HG03280 (cell line): ENCODE data around the gene SLC22A1.
"Not testable (repeated sequence)": the region's sequence is repeated elsewhere in the genome, so short reads cannot be mapped to it uniquely, and the experiment has no call there.

Experiments
- ATAC-seq: cut with Tn5 transposase; IDR thresholded peaks from one replicate; pipeline ENCODE4 v1.9.1; 2021; ENCODE audit warnings: mild to moderate bottlenecking, moderate library complexity; ENCODE audit not compliant: unreplicated experiment

Gene SLC22A1

DNA sequence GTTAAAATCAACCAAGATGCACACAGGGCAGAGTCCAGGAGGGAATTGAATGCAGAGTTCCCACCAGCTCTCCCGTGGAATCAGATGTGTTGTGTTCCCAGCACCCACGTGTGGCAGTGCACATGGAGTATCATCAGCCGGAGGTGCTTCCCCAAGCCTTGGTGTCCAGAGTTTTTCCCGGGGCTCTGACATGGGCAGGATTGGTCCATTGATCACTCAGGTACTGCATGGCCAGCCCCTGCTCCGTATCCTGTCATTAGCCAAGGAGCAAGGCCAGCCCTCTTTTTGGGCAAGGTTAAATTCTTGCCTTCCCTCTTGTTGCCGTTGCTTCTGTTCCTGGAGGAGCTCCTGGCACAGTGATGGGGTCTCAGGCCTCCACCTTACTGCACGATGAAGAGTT lies 28.6 kb upstream of the SLC22A1 start:
- ATAC-seq: no peak

DNA sequence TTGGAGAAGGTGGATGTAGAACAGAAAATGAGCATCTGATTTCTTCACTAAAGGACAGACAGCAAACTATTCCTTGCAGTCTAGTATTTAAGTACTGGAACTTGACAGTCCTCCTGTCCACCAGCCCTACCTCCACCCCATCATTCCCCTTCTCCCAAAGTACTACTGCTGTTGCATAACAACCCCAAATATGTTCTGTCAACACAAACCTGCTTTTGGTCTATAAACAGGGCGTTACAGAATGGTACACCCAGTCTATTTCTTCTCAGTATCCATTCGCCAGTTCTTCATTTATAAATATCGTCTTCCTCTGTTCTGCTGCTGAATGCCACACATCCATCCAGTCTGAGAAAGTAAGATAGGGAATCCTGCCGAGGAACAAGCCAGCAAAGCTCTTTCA lies 27.7 kb upstream of the SLC22A1 start:
- no peak for ATAC-seq

DNA sequence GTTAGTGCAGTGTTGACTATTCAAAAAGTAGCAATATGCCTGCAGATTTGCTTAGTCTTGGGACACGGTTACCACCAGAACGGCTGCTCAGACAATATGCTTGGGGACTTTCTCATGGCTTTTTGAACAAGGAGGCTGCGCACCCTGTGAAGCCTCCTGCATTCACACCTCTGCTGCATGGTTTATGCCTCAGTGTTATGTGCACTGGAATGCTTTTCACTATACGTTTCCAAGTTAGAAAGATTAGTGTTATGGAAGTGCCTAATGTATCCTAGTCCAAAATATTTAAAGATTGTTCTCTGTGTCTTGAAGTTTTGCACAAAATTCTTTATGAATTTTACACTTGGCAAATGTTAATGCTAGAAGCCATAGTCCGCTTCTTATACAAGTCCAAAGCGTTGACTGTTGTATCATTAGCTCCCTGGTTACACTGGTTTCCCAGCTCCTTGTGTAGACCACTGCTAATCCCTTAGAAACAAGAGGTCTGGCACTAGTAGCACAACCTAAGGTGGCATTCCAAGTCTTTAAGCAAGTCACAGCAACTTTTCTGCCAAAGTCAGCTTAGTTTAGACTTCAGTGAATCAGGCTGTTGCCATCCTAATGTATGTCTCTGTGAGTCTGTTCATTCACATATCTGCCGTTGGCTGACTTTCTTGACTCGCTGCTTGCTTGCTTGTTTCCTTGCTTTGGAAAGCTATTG lies 26.3 kb upstream of the SLC22A1 start:
- ATAC-seq: no peak

DNA sequence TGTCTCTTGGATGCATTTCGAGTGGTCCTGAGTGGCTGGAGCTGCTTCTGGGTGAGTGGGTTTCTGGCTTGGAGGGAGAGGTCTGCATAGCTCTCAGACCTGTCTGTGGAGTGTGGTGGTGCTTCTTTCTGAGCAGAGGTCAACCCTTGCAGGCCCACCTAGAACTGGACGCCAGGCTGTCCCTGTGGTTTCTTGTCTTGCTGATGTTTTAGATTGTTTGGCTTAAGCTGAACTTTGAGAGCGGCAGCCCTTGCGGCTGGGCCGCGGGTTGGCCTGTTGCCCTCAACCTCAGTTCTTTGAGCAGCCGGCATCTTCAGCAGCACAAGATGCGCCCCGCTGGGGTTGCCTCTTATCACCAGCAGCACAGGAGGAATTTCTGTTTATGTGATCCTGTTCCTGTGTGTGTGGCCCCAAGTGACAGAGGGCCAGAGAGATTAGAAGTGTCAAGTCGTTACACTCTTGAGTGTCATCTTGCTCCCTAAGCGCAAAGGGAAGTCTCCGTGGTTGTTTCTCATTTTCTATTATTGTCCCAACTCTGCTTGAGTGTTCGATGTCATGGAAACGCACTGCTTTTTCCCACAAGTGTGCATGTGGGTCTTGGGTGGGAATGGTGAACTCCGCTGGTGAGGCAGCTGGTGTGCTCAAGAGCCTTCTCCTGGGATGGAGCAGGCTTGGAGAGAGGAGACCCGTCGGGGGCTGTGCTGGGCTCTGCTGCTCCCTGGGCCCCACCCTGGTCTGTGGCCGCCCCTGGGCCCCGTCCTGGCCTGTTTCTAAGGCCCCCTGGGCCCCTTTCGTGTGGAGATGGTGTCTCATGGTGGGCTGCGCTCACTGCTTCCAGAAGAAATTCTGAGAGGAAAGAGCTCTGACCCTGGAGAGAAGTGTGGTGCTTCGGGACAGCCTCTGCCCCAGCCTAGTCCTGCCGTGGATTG lies 20.1 kb upstream of the SLC22A1 start:
- no peak for ATAC-seq

DNA sequence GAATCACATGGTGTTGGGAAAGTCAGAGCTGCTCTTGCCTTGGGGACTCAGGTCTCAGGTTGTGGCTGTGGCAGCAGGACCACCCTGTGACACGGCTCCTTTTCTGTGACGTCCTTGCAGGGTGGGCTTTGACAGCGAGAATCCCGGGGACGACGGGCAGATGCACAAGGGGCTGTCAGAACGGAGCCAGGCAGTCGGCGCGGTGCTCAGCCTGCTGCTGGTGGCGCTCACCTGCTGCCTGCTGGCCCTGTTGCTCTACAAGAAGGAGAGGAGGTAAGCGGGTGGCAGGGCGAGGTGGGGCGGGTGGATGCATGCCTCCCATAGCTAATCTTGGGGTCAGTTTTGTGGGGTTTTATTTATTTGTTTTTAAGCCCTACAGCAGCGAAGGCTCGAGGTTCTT lies 19.2 kb upstream of the SLC22A1 start:
- ATAC-seq: no peak

DNA sequence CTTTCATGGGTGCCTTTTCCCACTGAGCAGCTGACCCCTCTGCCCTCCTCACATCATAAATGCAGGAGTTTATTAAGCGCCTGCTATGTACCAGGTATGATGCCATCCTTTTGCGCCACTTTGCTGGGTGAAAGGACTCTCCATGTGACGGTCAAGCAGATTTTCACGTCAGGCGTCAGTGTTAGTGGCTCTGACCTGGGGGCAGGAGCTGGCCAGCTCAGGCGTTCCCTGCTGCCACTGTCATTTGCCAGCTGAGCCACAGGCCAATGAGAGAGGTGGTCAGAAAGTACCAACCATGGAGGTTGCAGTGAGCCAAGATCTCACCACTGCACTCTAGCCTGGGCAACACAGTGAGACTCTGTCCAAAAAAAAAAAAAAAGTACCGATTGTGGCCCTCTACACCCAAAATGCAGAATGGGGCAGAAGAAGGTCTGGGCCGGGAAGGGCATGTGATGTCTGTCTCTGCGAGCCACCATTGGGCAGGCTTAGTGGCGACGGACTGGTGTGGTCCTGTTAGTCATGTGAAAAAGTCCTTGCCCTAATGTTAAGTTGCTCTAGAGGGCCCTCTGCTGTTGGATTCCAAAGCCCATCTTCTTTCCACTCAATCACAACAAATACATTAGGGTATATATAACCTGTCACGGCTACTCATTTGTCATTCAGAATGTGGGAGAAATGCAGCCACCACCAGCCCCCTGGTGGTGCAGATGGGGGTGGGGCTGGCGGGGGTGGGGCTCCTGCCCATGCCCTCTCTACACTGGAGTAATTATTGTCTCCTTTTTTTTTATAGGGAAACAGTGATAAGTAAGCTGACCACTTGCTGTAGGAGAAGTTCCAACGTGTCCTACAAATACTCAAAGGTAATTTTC lies 18.4 kb upstream of the SLC22A1 start:
- peak; percentile 45 for ATAC-seq

DNA sequence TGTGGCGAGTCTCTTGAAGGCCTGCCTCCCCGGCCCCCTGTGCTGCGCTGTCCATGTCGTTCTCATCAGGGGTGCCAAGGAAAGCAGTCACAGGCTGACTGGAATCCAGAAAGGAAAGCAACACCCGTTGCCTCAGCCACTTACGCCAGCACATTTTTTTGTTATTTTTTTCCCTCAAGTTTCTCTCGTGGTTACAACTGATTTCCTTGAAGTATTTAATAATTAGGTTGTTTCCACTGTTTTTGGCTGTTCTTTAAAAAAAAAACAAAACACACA lies 17.9 kb upstream of the SLC22A1 start:
- ATAC-seq: no peak

DNA sequence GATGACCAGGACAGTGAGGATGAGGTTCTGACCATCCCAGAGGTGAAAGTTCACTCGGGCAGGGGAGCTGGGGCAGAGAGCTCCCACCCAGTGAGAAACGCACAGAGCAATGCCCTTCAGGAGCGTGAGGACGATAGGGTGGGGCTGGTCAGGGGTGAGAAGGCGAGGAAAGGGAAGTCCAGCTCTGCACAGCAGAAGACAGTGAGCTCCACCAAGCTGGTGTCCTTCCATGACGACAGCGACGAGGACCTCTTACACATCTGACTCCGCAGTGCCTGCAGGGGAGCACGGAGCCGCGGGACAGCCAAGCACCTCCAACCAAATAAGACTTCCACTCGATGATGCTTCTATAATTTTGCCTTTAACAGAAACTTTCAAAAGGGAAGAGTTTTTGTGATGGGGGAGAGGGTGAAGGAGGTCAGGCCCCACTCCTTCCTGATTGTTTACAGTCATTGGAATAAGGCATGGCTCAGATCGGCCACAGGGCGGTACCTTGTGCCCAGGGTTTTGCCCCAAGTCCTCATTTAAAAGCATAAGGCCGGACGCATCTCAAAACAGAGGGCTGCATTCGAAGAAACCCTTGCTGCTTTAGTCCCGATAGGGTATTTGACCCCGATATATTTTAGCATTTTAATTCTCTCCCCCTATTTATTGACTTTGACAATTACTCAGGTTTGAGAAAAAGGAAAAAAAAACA lies 16.6 kb upstream of the SLC22A1 start:
- ATAC-seq: no peak

DNA sequence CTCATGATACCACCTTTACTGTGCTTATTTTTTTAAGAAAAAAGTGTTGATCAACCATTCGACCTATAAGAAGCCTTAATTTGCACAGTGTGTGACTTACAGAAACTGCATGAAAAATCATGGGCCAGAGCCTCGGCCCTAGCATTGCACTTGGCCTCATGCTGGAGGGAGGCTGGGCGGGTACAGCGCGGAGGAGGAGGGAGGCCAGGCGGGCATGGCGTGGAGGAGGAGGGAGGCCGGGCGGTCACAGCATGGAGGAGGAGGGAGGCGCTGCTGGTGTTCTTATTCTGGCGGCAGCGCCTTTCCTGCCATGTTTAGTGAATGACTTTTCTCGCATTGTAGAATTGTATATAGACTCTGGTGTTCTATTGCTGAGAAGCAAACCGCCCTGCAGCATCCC lies 15.6 kb upstream of the SLC22A1 start:
- ATAC-seq: no peak

DNA sequence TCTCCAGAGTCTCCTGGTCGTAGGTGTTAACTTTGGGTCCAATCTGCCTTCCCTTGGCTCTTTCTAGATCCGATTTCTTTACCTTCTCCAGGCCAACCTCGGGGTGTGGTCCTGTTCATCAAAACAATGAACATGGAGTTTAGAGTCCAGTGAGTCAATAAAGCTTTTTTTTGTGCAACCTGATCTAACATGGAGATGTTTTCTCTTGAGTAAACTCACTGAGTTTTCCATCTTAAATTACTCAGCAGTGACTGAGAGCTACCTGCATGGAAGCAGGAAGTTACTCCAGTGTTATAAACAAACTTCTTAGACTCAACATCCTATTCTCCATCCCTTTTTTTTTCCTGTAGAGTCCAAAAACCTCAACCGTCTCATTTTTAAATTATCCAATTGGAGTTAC lies 14.9 kb upstream of the SLC22A1 start:
- ATAC-seq: no peak

DNA sequence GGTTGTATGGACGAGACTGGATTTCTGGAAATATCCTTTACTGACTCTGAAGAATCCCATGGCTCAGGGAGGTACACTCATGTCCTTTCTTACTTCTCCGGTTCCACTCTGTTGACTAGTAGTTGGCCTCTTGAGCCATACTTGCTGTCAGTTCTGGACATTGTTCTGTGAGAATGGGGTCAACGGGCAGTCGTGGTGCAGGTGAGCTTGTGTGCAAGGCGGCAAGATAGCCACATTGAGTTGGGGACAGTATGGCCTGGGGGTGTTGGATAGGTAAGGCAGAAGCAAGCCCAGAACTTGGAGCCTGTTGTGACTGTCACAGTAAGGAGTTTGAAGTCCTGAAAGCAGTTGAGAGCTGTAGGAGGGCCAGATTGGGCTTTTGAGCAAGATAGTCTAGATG lies 13.5 kb upstream of the SLC22A1 start:
- ATAC-seq: no peak

DNA sequence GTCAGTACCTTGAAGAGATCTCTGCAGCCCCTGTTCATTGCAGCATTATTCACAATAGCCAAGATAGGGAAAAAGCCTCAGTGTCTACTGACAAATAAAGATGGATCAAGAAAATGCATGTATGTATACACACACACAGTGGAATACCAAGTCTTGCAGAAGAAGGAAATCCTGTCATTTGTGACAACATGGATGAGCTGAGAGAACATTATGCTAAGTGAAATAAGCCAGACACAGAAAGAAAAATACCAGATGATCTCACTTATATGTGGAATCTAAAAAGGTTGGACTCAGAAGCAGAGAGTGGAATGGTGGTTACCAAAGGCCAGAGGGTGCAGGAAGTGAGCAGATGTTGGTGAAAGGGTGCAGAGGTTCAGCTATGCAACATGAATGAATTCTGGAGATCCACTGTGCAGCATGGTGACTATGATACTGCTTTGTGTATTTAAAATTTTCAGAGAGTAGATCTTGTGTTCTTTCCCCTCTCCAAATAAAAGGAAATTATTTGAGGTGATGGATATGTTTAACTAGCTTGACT lies 11.0 kb upstream of the SLC22A1 start:
- no peak for ATAC-seq

DNA sequence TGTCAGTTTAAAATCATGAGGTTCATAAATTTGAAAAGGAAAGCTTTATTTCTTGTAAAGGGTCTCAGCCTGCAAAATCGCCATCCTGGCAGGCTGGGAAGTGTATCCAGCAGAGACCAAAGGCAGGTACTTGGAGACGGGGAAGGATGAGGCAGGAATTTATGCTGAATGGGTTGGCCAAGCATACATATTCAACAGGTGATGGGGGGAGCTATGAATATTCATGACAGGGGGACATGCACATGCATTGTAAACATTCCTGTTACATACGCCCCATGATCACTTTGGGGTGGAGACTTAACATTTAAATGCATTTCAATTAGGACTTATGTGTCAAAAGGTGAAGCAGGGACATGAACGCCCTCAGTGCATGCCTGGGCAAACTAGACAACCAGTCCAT lies 9.8 kb upstream of the SLC22A1 start:
- ATAC-seq: no peak

DNA sequence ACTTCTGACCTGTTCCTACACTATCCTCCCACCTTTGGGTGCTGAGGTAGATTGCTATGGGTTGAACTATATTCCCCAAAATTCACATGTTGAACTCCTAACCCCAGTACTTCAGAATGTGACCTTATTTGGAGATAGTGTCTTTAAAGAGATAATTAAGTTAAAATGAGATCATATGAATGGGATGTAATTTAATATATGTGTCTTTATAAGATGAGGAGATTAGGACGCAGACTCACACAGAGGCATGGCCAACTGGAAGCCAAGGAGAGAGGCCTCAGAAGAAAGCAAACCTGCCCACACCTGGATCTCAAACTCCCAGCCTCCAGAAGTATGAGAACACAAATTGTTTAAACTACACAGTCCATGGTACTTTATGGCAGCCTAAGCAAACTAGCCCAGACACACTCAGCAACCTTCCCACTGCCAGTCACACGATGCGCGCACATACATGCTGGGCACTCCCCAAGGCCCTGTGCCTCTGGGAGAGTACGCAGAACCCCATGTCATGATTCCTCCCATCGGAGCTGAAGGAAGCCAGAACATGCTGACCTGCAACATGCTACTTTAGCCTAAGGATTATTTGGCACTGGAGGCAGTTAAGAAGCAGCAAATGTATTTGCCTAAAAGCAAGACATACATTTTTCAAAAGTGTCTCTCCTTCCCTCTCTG lies 8.9 kb upstream of the SLC22A1 start:
- no peak for ATAC-seq

DNA sequence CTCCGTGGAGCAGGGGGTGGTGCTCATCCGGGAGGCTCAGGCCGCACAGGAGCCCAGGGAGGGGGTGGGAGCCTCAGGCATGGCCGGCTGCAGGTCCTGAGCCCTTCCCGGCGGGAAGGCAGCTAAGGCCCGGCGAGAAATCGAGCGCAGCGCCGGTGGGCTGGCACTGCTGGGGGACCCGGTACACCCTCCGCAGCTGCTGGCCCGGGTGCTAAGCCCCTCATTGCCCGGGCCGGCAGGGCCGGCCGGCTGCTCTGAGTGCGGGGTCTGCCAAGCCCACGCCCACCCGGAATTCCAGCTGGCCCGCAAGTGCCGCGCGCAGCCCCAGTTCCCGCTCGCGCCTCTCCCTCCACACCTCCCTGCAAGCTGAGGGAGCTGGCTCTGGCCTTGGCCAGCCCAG lies 7.1 kb upstream of the SLC22A1 start:
- not testable (repeated sequence) for ATAC-seq

DNA sequence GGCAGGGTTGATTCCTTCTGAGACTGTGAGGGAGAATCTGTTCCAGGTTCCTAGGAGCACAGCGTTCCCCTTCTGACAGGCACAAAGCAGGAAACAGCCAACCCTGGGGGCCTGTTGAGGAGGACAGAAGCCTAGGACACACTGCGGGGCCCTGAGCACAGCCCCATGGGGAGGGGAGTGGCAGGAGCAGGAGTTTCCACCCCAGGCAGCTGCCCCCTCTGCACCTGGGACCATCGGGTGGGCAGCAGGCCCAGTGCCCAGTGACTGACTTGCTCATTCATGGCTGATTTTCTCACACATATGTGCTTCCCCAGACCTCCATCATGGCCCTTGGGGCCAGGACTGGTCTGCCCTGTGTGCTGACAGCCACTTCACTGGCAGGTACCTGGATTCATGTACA lies 6.2 kb upstream of the SLC22A1 start:
- ATAC-seq: no peak

DNA sequence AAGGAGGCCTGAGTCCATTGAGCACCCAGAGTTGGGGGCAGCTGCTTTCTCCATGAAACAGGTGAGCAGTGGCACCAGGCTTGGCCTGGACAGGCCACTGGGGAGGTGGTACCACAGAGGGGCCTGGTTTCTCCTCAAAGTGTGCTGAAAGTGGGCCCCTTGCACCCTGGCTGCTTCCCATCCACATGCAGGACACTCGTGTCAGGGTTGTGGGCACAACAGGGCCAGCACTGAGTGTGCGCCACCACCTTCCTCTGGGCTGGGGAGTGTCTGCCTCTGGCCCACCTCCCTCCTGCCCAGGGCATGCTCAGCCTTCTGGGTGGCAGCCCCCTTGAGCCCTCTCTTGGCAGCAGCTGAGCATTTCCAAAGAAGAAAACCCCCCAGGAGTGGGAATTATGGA lies 5.2 kb upstream of the SLC22A1 start:
- ATAC-seq: no peak

DNA sequence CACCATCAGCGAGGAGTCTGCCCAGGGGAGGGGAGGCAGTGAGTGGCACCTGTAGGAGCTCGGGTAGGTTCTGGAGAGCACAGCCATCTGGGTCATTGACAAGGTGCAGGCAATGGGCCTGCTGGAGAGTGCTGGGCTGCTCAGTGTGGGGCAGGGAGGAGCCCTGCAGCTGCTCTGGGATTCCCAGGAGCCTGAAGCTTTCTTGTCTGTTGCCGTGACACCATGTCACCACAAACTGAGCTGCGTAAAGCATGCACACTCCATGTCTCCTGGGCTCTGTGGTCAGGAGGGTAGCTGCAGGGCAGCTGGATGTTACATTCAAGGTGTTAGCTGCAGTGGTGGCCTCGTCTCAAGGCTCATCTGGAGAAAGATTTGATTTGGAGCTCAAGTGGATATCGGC lies 4.5 kb upstream of the SLC22A1 start:
- ATAC-seq: no peak

DNA sequence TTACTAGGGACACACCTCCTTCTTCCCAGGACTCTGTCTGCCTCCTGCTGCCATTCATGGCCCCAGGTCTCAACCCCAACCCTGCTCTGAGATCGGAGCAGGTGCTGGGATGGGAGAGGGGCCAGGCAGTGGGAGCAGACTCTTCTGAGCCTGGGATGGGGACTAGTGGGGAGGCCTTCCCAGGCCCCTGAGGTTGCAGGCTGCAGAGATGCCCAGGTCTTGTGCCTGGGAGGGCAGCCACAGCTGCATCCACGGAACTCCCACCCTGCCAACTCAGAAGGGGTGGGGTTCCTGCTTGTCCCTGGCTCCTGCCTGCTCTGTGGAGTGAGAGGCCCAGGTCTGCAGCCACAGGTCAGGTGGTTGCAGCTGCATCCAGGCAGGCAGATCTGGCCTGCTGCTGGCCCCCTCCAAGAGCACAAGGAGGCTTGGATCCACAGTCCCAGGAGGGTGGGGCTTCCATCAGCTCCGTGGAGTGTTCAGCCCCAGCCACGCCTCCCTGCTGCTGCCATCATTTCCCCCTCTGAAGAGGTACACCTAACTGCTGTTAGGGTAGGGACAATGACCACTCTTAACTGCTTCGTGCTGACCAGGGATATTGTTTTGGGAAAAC lies 2.9 kb upstream of the SLC22A1 start:
- no peak for ATAC-seq

DNA sequence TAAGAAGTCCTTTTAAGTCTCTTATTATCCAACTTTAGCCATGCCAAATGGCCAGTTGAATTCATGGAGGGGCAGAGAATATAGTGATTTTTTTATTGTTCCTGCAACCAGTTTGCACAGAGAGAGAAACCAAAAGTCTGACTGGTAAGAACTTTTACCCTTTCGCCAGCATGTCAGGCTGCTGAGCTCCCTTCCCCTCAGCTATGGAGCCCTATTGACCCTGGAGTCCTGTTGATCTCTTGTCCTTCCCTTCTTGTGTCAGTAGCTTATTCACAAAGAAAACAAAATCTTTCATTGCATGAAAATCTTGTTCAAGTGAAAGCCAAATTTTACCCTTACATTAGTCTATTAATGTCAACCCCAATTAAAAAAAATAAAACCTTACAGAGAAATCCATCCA lies 1.5 kb upstream of the SLC22A1 start:
- no peak for ATAC-seq
